Measurements from ENCODE around the gene MRPS33.
A peak's percentile ranks its signal among the peaks of the same experiment; 100 is the strongest.
"Not testable (repeated sequence)": the region's sequence is repeated elsewhere in the genome, so short reads cannot be mapped to it uniquely, and the experiment has no call there.

The MRPS33 gene

DNA sequence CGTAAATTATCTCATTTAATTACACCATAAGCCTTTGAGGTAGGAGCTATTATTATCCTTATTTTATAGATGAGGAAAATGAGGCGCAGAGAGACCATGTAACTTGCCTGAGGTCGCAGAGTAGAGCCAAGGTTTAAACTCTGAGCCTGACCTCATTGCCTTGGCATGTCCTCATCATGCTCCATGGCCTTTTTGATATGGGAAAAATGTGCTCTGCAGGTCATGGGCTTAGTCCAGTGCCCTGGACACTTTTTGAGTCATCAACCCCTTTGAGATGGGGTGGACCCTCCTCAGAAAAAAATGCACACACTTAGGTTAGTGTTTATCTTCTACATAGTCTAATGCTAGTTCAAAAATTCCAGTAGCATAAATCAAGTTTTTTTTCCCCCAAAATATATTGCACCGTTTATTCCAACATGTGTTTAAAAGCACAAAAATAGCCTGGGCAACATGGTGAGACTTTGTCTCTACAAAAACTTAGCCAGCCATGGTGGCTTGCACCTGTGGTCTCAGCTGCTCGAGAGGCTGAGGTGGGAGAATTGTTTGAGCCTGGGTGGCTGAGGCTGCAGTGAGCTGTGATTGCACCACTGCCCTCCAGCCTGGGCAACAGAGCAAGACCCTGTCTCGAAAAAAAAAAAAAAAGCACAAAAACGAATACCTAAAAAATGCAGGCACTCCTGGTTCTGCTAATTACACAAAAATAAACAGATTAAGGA lies 30.5 kb upstream of the MRPS33 start:
- no peaks in the 10 kb centered on the region for H3K36me3 Mint-ChIP-seq (ENCODE audit: low read depth)
- no peak overlapping the region for H3K4me3 Mint-ChIP-seq
- H3K27me3 Mint-ChIP-seq (ENCODE audit: low read depth, poor library complexity), result no peaks in the 10 kb centered on the region
- no peak for DNase-seq
- TF ChIP-seq, protein P1, sequence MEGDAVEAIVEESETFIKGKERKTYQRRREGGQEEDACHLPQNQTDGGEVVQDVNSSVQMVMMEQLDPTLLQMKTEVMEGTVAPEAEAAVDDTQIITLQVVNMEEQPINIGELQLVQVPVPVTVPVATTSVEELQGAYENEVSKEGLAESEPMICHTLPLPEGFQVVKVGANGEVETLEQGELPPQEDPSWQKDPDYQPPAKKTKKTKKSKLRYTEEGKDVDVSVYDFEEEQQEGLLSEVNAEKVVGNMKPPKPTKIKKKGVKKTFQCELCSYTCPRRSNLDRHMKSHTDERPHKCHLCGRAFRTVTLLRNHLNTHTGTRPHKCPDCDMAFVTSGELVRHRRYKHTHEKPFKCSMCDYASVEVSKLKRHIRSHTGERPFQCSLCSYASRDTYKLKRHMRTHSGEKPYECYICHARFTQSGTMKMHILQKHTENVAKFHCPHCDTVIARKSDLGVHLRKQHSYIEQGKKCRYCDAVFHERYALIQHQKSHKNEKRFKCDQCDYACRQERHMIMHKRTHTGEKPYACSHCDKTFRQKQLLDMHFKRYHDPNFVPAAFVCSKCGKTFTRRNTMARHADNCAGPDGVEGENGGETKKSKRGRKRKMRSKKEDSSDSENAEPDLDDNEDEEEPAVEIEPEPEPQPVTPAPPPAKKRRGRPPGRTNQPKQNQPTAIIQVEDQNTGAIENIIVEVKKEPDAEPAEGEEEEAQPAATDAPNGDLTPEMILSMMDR (IDR thresholded peaks at IDR 0.05), result no peak
- no peaks in the 10 kb centered on the region for H3K4me1 Mint-ChIP-seq
- no peak overlapping the region for H3K27ac Mint-ChIP-seq
- peaks cover 7% of the 10 kb centered on the region for H3K9me3 Mint-ChIP-seq

DNA sequence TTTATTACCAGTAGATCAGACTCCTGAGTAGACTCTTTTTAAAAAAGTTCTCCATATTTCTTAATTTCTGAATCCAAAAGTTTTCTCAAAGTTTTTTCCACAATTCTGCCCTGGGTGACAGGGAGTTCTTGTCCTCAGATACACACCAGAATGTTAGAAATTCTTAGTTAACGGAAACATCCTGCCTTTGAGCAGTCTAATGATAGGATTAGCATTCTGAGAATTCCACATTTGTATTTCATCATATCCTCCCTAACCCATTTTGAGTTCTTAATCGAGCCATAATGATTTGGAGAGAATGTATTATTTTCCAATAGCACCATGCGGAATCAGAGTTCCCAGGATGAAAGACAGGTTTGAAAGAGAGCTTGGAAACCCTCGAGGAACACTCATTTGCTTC lies 28.9 kb upstream of the MRPS33 start:
- Mint-ChIP-seq H3K36me3 (ENCODE audit: low read depth) (no peaks in the 10 kb centered on the region), H3K27me3 (ENCODE audit: low read depth, poor library complexity) (no peaks in the 10 kb centered on the region), H3K9me3 (peaks cover 11% of the 10 kb centered on the region)

DNA sequence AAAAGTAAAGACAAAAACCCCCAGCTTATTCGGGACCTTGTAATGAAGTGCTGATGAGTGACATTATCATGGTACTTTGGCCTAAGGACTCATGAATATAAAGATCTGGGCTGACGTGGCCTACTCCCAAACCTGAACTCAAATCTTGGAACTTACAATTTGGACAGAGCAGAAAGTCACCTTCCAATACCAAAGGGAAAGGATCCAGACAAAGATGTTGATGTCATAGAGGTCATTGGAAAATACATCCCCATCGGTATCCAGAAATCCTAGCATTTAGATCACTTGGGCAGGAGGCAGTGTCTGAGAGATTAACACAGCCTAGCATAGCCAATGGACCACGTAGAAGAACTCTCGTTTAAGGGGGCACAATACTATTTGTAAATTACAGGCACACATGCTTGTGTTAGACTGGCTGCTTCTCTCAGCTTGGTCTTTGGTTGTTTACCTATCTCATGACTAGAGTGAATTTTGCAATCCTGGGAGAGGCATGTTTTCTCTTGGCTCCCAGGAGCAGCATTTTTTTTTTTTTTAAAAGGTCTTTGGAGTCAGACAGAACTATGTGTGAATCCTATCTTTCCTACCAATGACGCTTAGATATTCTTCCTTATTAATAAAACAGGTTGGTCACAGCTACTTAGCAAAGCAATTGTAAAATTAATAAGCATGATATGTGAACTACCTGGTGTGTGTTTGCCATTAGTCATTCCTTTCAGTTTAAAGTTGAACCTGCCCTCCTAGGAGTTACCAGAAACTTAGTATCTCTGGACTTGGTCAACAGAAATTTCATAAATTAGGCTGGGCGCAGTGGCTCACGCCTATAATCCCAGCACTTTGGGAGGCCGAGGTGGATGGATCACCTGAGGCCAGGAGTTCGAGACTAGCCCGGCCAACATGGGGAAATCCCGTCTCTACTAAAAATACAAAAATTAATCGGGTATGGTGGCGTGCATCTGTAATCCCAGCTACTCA lies 27.8 kb upstream of the MRPS33 start:
- Mint-ChIP-seq H3K4me3 (no peak overlapping the region), H3K4me1 (no peaks in the 10 kb centered on the region), H3K36me3 (ENCODE audit: low read depth) (no peaks in the 10 kb centered on the region), H3K27ac (no peak overlapping the region), H3K27me3 (ENCODE audit: low read depth, poor library complexity) (no peaks in the 10 kb centered on the region), H3K9me3 (peaks cover 11% of the 10 kb centered on the region)
- DNase-seq, result no peak
- TF ChIP-seq, protein P1 (IDR thresholded peaks at IDR 0.05), result no peak

More for the DNA sequence above, 28.9 kb upstream of the MRPS33 start:
- Mint-ChIP-seq H3K4me1 (no peaks in the 10 kb centered on the region), H3K27ac (no peak overlapping the region), H3K4me3 (no peak overlapping the region)
- no peak for DNase-seq
- TF ChIP-seq, protein P1 (IDR thresholded peaks at IDR 0.05), result no peak

DNA sequence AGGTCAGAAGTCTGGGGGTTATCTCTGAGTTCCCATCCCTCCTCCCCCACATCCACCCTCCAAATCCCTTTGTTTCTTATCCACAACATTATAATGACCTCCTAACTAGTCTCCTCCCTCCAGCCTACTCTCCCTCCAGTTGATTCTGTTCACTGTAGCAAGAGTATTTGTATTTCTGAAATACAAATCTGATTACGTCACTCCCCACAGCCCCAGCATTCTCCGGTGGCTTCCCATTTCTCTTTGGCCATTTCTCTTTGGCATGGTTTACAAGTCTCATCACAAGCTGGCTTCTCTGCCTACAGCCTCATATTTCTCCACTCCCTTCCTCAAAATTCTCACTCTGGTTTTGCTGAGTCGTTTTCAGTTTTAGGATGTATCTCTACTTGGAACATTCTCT lies 24.6 kb upstream of the MRPS33 start:
- Mint-ChIP-seq H3K27ac (no peak overlapping the region), H3K27me3 (ENCODE audit: low read depth, poor library complexity) (no peaks in the 10 kb centered on the region), H3K4me3 (no peak overlapping the region), H3K9me3 (peaks cover 11% of the 10 kb centered on the region), H3K4me1 (no peaks in the 10 kb centered on the region), H3K36me3 (ENCODE audit: low read depth) (no peaks in the 10 kb centered on the region)
- DNase-seq, result no peak
- TF ChIP-seq, protein P1 (IDR thresholded peaks at IDR 0.05), result no peak

DNA sequence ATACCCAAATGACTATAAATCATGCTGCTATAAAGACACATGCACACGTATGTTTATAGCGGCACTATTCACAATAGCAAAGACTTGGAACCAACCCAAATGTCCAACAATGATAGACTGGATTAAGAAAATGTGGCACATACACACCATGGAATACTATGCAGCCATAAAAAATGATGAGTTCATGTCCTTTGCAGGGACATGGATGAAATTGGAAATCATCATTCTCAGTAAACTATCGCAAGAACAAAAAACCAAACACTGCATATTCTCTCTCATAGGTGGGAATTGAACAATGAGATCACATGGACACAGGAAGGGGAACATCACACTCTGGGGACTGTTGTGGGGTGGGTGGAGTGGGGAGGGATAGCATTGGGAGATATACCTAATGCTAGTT lies 23.3 kb upstream of the MRPS33 start:
- H3K27me3 Mint-ChIP-seq (ENCODE audit: low read depth, poor library complexity); H3K4me1 Mint-ChIP-seq; H3K36me3 Mint-ChIP-seq (ENCODE audit: low read depth); DNase-seq; H3K27ac Mint-ChIP-seq; H3K4me3 Mint-ChIP-seq: not testable (repeated sequence)
- H3K9me3 Mint-ChIP-seq, result peaks cover 14% of the 10 kb centered on the region

DNA sequence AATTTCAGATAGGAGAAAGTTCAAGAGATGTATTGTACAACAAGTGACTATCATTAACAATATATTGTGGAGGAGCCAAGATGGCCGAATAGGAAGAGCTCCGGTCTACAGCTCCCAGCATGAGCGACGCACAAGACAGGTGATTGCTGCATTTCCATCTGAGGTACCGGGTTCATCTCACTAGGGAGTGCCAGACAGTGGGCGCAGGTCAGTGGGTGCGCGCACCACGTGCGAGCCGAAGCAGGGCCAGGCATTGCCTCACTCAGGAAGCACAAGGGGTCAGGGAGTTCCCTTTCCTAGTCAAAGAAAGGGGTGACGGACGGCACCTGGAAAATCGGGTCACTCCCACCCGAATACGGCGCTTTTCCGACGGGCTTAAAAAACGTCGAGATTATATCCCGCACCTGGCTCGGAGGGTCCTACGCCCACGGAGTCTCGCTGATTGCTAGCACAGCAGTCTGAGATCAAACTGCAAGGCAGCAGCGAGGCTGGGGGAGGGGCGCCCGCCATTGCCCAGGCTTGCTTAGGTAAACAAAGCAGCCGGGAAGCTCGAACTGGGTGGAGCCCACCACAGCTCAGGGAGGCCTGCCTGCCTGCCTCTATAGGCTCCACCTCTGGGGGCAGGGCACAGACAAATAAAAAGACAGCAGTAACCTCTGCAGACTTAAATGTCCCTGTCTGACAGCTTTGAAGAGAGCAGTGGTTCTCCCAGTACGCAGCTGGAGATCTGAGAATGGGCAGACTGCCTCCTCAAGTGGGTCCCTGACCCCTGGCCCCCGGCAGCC lies 18.0 kb upstream of the MRPS33 start:
- Mint-ChIP-seq H3K9me3 (peaks cover 39% of the 10 kb centered on the region), H3K36me3 (ENCODE audit: low read depth) (peaks cover 13% of the 10 kb centered on the region), H3K4me3 (peak overlapping the region; percentile 1), H3K27ac (peak overlapping the region; percentile 10)
- H3K4me1 Mint-ChIP-seq; H3K27me3 Mint-ChIP-seq (ENCODE audit: low read depth, poor library complexity); DNase-seq: not testable (repeated sequence)
